Liver (tissue), 3 donors: Measurements from ENCODE around the gene PLD3.

Experiments
- JUND ChIP-seq, 2 donors: IDR thresholded peaks; 2 replicates each; pipeline ENCODE4 v1.6.1; 2016; ENCODE audit warnings: antibody characterized with exemption in 2 of 2
- RAD21 ChIP-seq, 2 donors: IDR thresholded peaks; 2 replicates each; pipeline ENCODE4 v1.6.1; 2016; ENCODE audit warnings: antibody characterized with exemption in 2 of 2, mild to moderate bottlenecking in 2 of 2
- RXRA ChIP-seq, 2 donors: IDR thresholded peaks; 2 replicates each; pipeline ENCODE4 v1.6.1; 2017 to 2018; ENCODE audit warnings: antibody characterized with exemption in 2 of 2, mild to moderate bottlenecking in 1 of 2
- SP1 ChIP-seq: IDR thresholded peaks from 2 replicates; pipeline ENCODE4 v1.6.1; 2018; ENCODE audit warnings: antibody characterized with exemption, mild to moderate bottlenecking
- TAF1 ChIP-seq: conservative IDR thresholded peaks from 2 replicates; pipeline ENCODE4 v1.6.1; 2016; ENCODE audit warnings: antibody characterized with exemption, mild to moderate bottlenecking
- ZBTB33 ChIP-seq: IDR thresholded peaks from 2 replicates; pipeline ENCODE4 v1.6.1; 2016; ENCODE audit warnings: antibody characterized with exemption
- TF ChIP-seq, protein P1 (sequence below): fragments of 150-350 bp; IDR thresholded peaks from 2 replicates; pipeline ENCODE4 v1.5.1; 2017; ENCODE audit warnings: improper control_type of control experiment, low read depth, low read length; ENCODE audit not compliant: missing input control
- TF ChIP-seq, protein P2 (sequence below): IDR thresholded peaks from 2 replicates; pipeline ENCODE4 v1.6.1; 2016; ENCODE audit warnings: antibody characterized with exemption
- TF ChIP-seq, protein P3 (sequence below): IDR thresholded peaks from 2 replicates; pipeline ENCODE4 v1.6.1; 2016; ENCODE audit warnings: antibody characterized with exemption, mild to moderate bottlenecking
- donor health status: healthy.
- donor health status: healthy.

GRCh38 chr19:40380199-40381037 lies 31.9 kb downstream of the PLD3 start:
- TF ChIP-seq TAF1 (no peak), RXRA (IDR thresholded peaks at IDR 0.05) (no peak), JUND (IDR thresholded peaks at IDR 0.05) (no peak), ZBTB33 (no peak), RAD21 (IDR thresholded peaks at IDR 0.05) (no peak), SP1 (no peak)
- TF ChIP-seq, protein P1, sequence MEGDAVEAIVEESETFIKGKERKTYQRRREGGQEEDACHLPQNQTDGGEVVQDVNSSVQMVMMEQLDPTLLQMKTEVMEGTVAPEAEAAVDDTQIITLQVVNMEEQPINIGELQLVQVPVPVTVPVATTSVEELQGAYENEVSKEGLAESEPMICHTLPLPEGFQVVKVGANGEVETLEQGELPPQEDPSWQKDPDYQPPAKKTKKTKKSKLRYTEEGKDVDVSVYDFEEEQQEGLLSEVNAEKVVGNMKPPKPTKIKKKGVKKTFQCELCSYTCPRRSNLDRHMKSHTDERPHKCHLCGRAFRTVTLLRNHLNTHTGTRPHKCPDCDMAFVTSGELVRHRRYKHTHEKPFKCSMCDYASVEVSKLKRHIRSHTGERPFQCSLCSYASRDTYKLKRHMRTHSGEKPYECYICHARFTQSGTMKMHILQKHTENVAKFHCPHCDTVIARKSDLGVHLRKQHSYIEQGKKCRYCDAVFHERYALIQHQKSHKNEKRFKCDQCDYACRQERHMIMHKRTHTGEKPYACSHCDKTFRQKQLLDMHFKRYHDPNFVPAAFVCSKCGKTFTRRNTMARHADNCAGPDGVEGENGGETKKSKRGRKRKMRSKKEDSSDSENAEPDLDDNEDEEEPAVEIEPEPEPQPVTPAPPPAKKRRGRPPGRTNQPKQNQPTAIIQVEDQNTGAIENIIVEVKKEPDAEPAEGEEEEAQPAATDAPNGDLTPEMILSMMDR, result no peak
- TF ChIP-seq, protein P2, sequence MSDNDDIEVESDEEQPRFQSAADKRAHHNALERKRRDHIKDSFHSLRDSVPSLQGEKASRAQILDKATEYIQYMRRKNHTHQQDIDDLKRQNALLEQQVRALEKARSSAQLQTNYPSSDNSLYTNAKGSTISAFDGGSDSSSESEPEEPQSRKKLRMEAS, result no peak
- TF ChIP-seq, protein P3, sequence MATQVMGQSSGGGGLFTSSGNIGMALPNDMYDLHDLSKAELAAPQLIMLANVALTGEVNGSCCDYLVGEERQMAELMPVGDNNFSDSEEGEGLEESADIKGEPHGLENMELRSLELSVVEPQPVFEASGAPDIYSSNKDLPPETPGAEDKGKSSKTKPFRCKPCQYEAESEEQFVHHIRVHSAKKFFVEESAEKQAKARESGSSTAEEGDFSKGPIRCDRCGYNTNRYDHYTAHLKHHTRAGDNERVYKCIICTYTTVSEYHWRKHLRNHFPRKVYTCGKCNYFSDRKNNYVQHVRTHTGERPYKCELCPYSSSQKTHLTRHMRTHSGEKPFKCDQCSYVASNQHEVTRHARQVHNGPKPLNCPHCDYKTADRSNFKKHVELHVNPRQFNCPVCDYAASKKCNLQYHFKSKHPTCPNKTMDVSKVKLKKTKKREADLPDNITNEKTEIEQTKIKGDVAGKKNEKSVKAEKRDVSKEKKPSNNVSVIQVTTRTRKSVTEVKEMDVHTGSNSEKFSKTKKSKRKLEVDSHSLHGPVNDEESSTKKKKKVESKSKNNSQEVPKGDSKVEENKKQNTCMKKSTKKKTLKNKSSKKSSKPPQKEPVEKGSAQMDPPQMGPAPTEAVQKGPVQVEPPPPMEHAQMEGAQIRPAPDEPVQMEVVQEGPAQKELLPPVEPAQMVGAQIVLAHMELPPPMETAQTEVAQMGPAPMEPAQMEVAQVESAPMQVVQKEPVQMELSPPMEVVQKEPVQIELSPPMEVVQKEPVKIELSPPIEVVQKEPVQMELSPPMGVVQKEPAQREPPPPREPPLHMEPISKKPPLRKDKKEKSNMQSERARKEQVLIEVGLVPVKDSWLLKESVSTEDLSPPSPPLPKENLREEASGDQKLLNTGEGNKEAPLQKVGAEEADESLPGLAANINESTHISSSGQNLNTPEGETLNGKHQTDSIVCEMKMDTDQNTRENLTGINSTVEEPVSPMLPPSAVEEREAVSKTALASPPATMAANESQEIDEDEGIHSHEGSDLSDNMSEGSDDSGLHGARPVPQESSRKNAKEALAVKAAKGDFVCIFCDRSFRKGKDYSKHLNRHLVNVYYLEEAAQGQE, result no peak
